Aorta (tissue), 4 donors: Measurements from ENCODE around the gene XKR8. TPM values are rescaled to one million over a fixed set of nuclear protein-coding genes. Genes with fewer than 3 reads are reported as not detected.

Experiments used
- polyA plus RNA-seq, 2 donors: library from polyadenylated mRNA; stranded (reverse); fragments of 200-250 nt; gene quantifications; one replicate each; pipeline ENCODE4 v1.2.3, GENCODE V29; 2013
- total RNA-seq, 2 donors: library from RNA; stranded (reverse); fragmentation: NEBNext Ultra II Directional; extraction: Animal tissue kit (Norgen Biotek cat#: 25700); gene quantifications; one replicate each; pipeline ENCODE4 v1.2.1, GENCODE V29; 2021
- donor health status: healthy with polysubstance abuse.
- donor health status: Bipolar disorder and iron deficiency.
- donor health status: DM: no; HTN: no; CAD: no.
- donor health status: DM: yes; HTN: yes; CAD: no.

Gene XKR8
- total and polyA plus RNA-seq, 4 donors, result 4.3 to 7.8 (median 7.2) TPM

Other genes starting within 250 kb of the XKR8 start
- 10 to 100 TPM; 14.4 to 18.9 TPM for gene FAM76A, start 234.0 kb upstream of the XKR8 start, total RNA-seq
- 1 to 10 TPM; 5.9 to 8.0 TPM for gene FAM76A, start 234.0 kb upstream of the XKR8 start, polyA plus RNA-seq
- gene STX12, start 186.8 kb upstream of the XKR8 start, total RNA-seq, result 10 to 100 TPM; 70.0 to 81.4 TPM
- gene STX12, start 186.8 kb upstream of the XKR8 start, polyA plus RNA-seq, result 10 to 100 TPM; 37.6 to 43.3 TPM
- 10 to 100 TPM; 28.9 to 29.5 TPM for gene PPP1R8, start 129.2 kb upstream of the XKR8 start, total RNA-seq
- 10 to 100 TPM; 22.3 to 32.0 TPM for gene PPP1R8, start 129.2 kb upstream of the XKR8 start, polyA plus RNA-seq
- gene THEMIS2, start 87.4 kb upstream of the XKR8 start, total RNA-seq, result 10 to 100 TPM; 30.7 to 36.1 TPM
- 10 to 100 TPM in 1 of 2 donors, 1 to 10 TPM in 1; 5.3 to 21.7 TPM for gene THEMIS2, start 87.4 kb upstream of the XKR8 start, polyA plus RNA-seq
- gene RPA2, start 45.4 kb upstream of the XKR8 start, total RNA-seq, result 10 to 100 TPM; 22.2 to 22.6 TPM
- gene RPA2, start 45.4 kb upstream of the XKR8 start, polyA plus RNA-seq, result 10 to 100 TPM; 22.4 to 28.5 TPM
- gene SMPDL3B, start 25.0 kb upstream of the XKR8 start, total RNA-seq, result under 1 TPM in 1 of 2 donors, not detected in 1; 0.49 TPM
- gene SMPDL3B, start 25.0 kb upstream of the XKR8 start, polyA plus RNA-seq, result 1 to 10 TPM in 1 of 2 donors, not detected in 1; 3.0 TPM
- gene EYA3, start 128.6 kb downstream of the XKR8 start, total RNA-seq, result 10 to 100 TPM; 20.9 to 25.3 TPM
- 1 to 10 TPM; 3.4 to 5.0 TPM for gene EYA3, start 128.6 kb downstream of the XKR8 start, polyA plus RNA-seq
- 10 to 100 TPM in 1 of 2 donors, 1 to 10 TPM in 1; 8.8 to 10.4 TPM for gene PTAFR, start 216.7 kb downstream of the XKR8 start, total RNA-seq
- 1 to 10 TPM in 1 of 2 donors, under 1 TPM in 1; 0.41 to 3.5 TPM for gene PTAFR, start 216.7 kb downstream of the XKR8 start, polyA plus RNA-seq